GM12891 (cell line): ENCODE measurements around the gene SRPX2.

Source experiments
- POLR2A ChIP-seq: IDR thresholded peaks from 2 replicates; pipeline ENCODE4 v1.6.1; 2011; ENCODE audit warnings: low read depth, low read length, control low read depth
- POU2F2 ChIP-seq: IDR thresholded peaks from 2 replicates; pipeline ENCODE4 v1.6.1; 2011; ENCODE audit warnings: low read depth, mild to moderate bottlenecking, control low read depth, low read length, moderate library complexity

DNA sequence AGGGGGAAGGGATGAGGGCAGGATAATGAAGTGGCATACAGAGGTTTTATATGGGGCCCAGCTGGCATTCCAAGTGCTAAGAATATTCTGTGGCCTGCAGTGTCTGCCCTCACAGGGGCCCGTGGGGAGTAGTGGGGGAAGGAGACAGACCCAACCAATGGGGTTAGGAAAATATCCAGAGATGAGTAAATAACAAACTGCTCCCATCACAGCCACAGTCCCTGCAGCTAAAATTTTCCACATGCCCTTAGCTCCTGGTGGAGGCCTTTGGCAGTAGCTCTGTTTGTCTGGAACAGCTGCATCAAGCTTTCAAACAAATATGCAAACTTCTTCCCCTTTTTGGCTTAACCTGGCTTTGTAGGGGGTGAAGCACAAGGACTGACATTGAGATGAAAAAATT lies 3.1 kb downstream of the SRPX2 start:
- TF ChIP-seq POLR2A (no peak), POU2F2 (no peak)
